ENCODE measurements around the gene DHH. TPM values are rescaled to one million over a fixed set of nuclear protein-coding genes. Genes with fewer than 3 reads are reported as not detected.

DHH gene
- total and polyA plus RNA-seq, 9 of the 15 experiments (the other 6 are each of a cell fraction or from before 2014, with no cell fraction given), result 0.07 to 2.6 (median 0.54) TPM

- TF ChIP-seq CCNT2 (IDR thresholded peaks at IDR 0.05; ENCODE audit: borderline replicate concordance, extremely low read depth, insufficient read length, low read depth, low read length) (no peak), ZNF133 (CRISPR knock-in tag; IDR thresholded peaks at IDR 0.05) (no peak), STAT6 (CRISPR knock-in tag; IDR thresholded peaks at IDR 0.05) (no peak), RNF2 (IDR thresholded peaks at IDR 0.05) (peak; percentile 91), ZNF324 (CRISPR knock-in tag; IDR thresholded peaks at IDR 0.05) (no peak), MCM3 (IDR thresholded peaks at IDR 0.05) (no peak), HES1 (IDR thresholded peaks at IDR 0.05; ENCODE audit: low read depth) (0 out of 2 replicates have a peak, but pooled peaks have one; percentile 53), GABPB1 (CRISPR knock-in tag; IDR thresholded peaks at IDR 0.05) (peak; percentile 79), THRA (IDR thresholded peaks at IDR 0.05) (no peak), ZNF589 (CRISPR knock-in tag; IDR thresholded peaks at IDR 0.05; ENCODE audit: low read depth) (no peak), HMGXB4 (CRISPR knock-in tag; IDR thresholded peaks at IDR 0.05) (peak; percentile 86), THAP7 (CRISPR knock-in tag; IDR thresholded peaks at IDR 0.05) (no peak), NCOA1 (IDR thresholded peaks at IDR 0.05; ENCODE audit: low read depth) (peak; percentile 83), DACH1 (IDR thresholded peaks at IDR 0.05; ENCODE audit: partially characterized antibody) (no peak), ZNF717 (CRISPR knock-in tag; IDR thresholded peaks at IDR 0.05) (no peak), HDAC3 (IDR thresholded peaks at IDR 0.05; ENCODE audit: borderline replicate concordance, partially characterized antibody) (peak; percentile 79), STAT5A (IDR thresholded peaks at IDR 0.05; ENCODE audit: borderline replicate concordance, low read length) (peak; percentile 57; the same call in 1 of the 2 replicates), SOX6 (IDR thresholded peaks at IDR 0.05) (peak; percentile 40; the same call in 1 of the 2 replicates), BHLHE40 (IDR thresholded peaks at IDR 0.05; ENCODE audit: low read length) (peak; percentile 44; the same call in 1 of the 2 replicates), KLF13 (tag; IDR thresholded peaks at IDR 0.05; ENCODE audit: borderline replicate concordance, low read depth) (peak; percentile 53; the same call in 1 of the 2 replicates), POLR3A (IDR thresholded peaks at IDR 0.05; ENCODE audit: borderline replicate concordance, extremely low read depth, insufficient read depth, insufficient read length) (no peak), DNMT1 (IDR thresholded peaks at IDR 0.05) (no peak)
Measured at GRCh38 chr12:49060237-49061156, 34.1 kb downstream of the DHH start, which contains the start of gene KMT2D (continued).
